Measurements from ENCODE around the gene SDHAF1. TPM values are rescaled to one million over a fixed set of nuclear protein-coding genes. Genes with fewer than 3 reads are reported as not detected.

Gene SDHAF1
- total RNA-seq, 3 donors from 2014 or later, result 18.1 to 22.0 (median 19.1) TPM

DNA sequence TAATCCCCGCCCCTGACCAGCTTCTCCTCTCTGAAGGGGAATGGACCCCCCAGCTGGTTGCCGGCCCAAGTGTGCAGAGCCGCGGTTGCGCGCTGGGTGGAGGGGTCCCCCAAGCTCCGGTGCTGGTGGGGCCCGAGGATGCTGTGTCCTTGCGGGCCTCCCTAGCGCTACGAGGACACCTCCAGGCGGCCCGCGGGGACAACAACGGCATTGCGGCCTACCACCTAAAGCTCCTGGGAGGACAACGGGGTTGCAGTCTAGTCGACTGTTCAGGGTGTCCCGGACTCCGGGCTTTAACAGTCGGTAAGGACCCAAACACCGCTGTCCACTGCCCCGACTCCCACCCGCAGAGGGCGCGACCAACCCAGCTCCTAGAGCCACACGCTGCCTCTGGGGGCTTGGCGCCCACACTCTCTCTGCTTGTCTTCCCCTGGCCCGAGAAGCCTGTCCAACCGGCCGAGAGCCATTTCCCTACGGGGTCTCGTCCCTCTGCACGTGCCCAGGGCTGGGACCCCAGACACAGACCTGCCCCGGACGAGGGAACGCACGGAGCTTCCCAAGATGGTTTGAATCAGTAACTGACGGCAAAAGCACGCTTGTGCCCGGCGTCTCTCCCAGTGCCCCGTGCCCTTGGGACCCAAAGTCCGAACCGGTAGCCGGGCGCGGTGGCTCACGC is 927 bp upstream of the SDHAF1 start:
- no peak overlapping the region for H3K4me3 ChIP-seq
- DNase-seq, result peak; percentile 29 to 64 (median 60)
- no peaks in the 10 kb centered on the region for H3K36me3 ChIP-seq (ENCODE audit: low read depth)
- no peaks in the 10 kb centered on the region for H3K9me3 ChIP-seq
- peaks cover 19% of the 10 kb centered on the region for H3K4me1 ChIP-seq (ENCODE audit: low read depth)
- intact Hi-C loops (cut with DNase I, micrococcal nuclease), result no loop called here
- no peak for ATAC-seq
- TF ChIP-seq, protein P1, sequence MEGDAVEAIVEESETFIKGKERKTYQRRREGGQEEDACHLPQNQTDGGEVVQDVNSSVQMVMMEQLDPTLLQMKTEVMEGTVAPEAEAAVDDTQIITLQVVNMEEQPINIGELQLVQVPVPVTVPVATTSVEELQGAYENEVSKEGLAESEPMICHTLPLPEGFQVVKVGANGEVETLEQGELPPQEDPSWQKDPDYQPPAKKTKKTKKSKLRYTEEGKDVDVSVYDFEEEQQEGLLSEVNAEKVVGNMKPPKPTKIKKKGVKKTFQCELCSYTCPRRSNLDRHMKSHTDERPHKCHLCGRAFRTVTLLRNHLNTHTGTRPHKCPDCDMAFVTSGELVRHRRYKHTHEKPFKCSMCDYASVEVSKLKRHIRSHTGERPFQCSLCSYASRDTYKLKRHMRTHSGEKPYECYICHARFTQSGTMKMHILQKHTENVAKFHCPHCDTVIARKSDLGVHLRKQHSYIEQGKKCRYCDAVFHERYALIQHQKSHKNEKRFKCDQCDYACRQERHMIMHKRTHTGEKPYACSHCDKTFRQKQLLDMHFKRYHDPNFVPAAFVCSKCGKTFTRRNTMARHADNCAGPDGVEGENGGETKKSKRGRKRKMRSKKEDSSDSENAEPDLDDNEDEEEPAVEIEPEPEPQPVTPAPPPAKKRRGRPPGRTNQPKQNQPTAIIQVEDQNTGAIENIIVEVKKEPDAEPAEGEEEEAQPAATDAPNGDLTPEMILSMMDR (IDR thresholded peaks at IDR 0.05), result no peak

- ATAC-seq, result no peak
- no peak for DNase-seq
- Histone ChIP-seq H3K4me1 (ENCODE audit: low read depth) (peaks cover 20% of the 10 kb centered on the region), H3K4me3 (no peak overlapping the region), H3K9me3 (no peaks in the 10 kb centered on the region), H3K36me3 (ENCODE audit: low read depth) (no peaks in the 10 kb centered on the region)
- TF ChIP-seq, protein P1 (IDR thresholded peaks at IDR 0.05), result no peak
- intact Hi-C loops (cut with DNase I, micrococcal nuclease), result no loop called here
These were observed 1.8 kb downstream of the SDHAF1 start for GRCh38 chr19:35996777-35997176.

- no peaks in the 10 kb centered on the region for H3K9me3 ChIP-seq
- peaks cover 11% of the 10 kb centered on the region for H3K4me1 ChIP-seq (ENCODE audit: low read depth)
- DNase-seq (no peak), ATAC-seq (no peak)
- intact Hi-C loops (cut with DNase I, micrococcal nuclease), result no loop called here
- TF ChIP-seq, protein P1 (IDR thresholded peaks at IDR 0.05), result no peak
- no peaks in the 10 kb centered on the region for H3K36me3 ChIP-seq (ENCODE audit: low read depth)
- no peak overlapping the region for H3K4me3 ChIP-seq
These were observed 6.6 kb downstream of the SDHAF1 start for GRCh38 chr19:36001605-36002004.

- ATAC-seq, result no peak
- intact Hi-C loops (cut with DNase I, micrococcal nuclease), result no loop called here
- H3K4me1 ChIP-seq (ENCODE audit: low read depth), result peaks cover 6% of the 10 kb centered on the region
- no peaks in the 10 kb centered on the region for H3K9me3 ChIP-seq
- no peaks in the 10 kb centered on the region for H3K36me3 ChIP-seq (ENCODE audit: low read depth)
- no peak overlapping the region for H3K4me3 ChIP-seq
- no peak for DNase-seq
- TF ChIP-seq, protein P1 (IDR thresholded peaks at IDR 0.05), result no peak
These were observed 8.3 kb downstream of the SDHAF1 start for GRCh38 chr19:36003284-36003683.

DNA sequence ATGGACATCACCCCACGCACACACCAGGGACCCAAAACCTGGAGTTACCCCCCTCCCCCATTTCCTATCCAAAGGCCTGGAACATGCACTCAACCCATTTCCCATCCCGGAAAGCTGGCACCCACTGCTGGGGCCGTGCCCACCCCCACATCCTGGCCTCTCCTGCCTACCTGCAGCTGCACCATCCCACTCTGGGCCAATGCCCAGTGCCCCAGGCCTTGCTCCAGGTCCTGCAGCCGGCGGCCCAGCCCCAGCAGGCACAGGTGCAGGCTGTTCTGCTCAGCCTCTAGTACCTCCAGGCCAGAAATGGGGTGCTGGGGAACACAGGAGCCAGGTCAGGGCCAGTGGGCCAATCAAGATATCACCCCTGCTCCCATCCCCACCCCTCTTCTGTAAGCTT is 12.0 kb downstream of the SDHAF1 start:
- ATAC-seq, result no peak
- TF ChIP-seq, protein P1 (IDR thresholded peaks at IDR 0.05), result no peak
- H3K9me3 ChIP-seq, result no peaks in the 10 kb centered on the region
- DNase-seq, result no peak
- no peak overlapping the region for H3K4me3 ChIP-seq
- H3K36me3 ChIP-seq (ENCODE audit: low read depth), result no peaks in the 10 kb centered on the region
- intact Hi-C loops (cut with DNase I, micrococcal nuclease), result no loop called here
- peaks cover 11% of the 10 kb centered on the region for H3K4me1 ChIP-seq (ENCODE audit: low read depth)

All from mucosa of descending colon (tissue), 3 donors.